ENCODE results near the gene MICAL3.

MICAL3 gene

DNA sequence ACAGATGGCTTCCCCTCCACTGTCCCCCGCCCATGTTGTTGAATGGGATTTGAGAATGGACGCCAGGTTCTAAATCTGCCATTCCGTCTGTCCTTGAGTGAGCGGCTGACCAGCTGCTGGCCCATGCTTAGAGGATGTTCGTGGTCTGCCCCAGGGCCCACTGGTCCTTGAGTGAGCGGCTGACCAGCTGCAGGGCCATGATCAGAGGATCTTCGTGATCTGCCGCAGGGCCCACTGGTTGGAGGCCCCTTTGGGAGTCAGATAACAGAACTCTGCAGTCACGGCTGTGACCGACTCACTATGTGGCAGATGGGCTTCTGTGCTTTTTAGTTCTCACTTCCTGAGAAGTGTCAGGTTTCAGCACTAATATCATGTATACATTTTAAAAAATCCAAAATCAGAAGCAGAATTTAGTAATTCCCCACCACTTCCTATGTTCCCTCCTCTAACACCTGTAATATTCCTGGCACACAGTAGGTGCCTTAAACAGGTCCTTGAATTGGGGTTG, 54.1 kb downstream of the MICAL3 start:
- DNase-seq: no peak

DNA sequence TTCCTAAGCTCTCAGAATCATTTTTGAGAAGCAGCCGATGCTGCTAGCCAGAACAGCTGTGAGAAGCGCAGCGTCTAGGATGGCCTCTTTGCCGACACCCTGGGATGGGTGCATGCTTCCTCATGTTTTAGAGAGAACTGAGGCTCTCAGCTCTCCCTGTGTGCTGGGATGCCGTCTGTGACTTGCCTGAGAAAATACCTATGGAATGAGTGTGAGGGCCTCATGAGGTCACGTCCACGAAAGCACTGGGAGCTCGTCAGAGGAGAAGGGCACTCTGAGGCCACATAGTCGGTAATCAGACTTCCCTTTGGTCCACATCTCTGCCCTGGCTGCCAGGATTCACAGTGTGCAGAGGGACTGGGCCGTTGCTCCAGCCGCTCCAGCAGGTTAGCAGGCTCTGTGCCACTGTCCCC, 54.7 kb downstream of the MICAL3 start:
- no peak for DNase-seq

GRCh38 chr22:17968126-17968525, 56.2 kb downstream of the MICAL3 start:
- DNase-seq: no peak

DNA sequence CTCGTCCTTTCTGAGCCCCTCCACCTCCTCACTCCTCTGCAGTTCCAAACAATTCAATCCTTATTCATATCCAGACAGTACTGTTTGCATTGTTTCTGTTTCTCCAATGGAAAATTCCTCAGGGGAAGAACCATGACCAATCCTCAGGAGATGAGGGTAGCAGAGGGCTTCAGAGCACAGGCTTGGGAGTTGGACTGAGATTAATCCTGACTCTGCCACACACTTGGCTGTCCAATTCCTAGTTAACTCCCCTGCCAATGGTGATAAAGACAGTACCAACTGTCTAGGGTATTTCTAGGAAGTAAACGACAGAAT, 58.0 kb downstream of the MICAL3 start:
- DNase-seq: no peak

- no peak for DNase-seq
These were observed 58.6 kb downstream of the MICAL3 start for GRCh38 chr22:17965538-17966402.

- DNase-seq: peak; percentile 5
These were observed 59.7 kb downstream of the MICAL3 start for GRCh38 chr22:17964643-17965042.

DNA sequence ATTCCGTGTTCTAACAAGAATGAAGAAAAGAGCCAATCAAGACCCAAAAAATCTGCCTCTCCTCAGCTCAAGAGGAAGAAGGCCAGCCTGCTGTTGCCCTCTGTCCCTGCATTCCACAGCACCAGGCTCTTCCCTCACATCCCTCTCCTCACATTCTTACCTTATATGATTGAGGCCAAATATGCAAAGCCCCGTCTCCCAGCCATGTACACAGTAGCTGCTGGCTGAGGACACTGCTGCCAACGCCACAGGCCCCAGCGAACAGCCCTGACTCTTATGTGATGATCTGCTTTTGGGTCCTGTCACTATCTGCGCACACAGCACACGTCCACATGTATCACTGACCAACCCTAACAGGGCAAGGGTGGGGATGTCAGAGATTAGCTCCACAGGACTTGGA, 60.2 kb downstream of the MICAL3 start:
- DNase-seq: no peak

DNA sequence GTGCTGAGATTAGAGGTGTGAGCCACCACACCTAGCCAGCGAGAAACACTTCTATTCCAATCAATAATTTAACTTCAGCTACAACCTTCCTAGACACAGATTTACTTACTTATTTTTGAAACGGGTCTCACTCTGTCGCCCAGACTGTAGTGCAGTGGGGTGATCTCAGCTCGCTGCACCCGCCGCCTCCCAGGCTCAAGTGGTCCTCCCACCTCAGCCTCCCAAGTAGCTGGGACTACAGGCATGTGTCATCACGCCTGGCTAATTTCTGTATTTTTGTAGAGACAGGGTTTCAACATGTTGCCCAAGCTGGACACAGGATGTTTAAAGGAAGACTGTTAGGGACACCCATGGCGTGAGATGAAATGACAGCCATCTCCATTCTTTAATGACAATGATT, 61.3 kb downstream of the MICAL3 start:
- no peak for DNase-seq

GRCh38 chr22:17962168-17962567, 62.2 kb downstream of the MICAL3 start:
- DNase-seq: no peak

GRCh38 chr22:17961446-17961729, 63.0 kb downstream of the MICAL3 start:
- DNase-seq: no peak

DNA sequence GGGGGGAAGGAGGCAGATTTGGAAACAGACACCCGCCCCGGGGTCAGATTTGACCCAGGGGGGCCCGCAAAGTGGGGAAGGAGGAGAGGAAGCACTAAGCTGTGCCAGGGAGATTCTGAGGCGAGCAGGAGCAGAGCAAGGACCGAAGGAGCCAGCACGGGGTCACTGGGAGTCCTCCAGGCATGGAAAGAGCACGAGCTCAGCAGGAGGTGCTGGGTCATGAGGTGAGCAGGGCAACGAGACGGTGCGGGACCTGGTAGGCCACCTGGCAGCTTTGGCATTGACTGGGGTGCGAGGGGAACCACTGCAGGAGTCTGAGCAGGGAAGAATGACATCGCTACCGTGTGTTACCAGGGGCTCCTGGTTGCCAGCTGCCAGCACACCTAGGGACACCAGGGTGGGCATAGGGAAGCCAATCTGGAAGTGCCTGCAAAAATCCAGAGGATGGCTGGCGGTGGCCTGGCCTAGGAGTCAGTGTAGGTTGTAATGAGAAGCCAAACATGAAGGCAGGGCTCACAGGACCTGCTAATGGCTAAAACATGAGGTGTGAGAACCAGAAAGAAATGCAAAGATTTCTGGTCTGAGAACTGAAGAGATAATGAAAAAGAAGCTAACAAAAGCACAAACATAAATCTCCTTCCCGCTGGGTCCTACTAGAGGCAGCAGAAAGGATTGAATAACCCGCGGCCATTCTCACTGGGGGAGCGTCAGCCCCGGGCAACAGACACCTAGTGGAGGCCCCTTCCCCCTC, 63.5 kb downstream of the MICAL3 start:
- no peak for DNase-seq

DNA sequence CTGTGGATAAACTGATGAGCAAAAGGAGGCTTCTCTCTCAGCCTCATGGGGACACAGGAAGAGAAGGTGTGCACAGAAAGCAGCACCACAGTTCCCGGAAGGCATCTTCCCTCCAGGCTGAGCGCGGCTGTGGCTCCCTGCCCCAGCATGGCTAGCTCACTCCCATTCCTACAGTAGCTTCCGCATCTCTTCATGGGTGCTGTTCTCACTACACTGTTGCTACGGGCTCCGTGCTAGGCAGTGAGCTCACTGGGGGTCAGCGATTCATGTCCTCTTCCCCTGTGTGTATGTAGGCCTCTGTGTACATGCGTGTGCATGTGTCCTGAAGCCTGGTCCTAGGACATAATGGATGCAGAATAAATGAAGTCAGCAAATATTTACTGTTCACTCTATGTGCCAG, 64.3 kb downstream of the MICAL3 start:
- no peak for DNase-seq

DNA sequence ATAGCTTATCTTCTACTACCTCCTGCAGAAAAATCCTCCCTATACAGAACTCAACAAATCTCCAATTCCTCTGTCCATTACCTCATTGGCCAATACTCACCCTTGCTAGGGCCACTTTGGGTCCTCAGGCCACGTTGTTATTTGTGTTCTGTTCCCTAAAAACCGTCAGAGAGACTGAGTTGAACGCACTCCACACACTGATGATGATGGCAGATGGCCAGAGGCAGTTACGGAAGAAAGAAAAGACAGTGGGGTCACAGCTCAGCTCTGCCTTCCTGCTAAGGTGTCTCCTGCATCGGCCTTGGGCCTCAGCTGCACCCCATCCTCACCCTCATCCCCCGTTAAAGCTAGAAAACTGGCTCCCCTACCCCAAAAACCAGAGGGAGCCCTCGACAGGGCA, 66.2 kb downstream of the MICAL3 start:
- no peak for DNase-seq

DNA sequence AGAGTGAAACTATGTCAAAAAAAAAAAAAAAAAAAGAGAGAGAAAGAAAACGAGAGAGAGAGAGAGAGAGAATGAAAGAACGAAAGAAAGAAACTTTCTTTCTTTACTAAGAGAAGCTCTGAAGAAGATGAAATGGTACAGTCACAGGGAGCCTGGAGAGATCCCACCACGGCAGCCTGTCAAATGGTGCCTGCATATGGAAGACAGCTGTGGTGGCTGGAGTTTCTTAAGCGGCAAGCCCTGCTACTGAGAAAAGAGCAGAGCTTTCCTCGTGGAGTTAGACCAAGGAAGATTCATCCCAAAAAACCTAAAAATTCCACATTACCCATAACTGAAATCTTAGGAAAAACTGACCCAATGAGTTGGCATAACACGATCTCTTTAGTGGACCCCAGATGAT, 66.7 kb downstream of the MICAL3 start:
- no peak for DNase-seq

DNA sequence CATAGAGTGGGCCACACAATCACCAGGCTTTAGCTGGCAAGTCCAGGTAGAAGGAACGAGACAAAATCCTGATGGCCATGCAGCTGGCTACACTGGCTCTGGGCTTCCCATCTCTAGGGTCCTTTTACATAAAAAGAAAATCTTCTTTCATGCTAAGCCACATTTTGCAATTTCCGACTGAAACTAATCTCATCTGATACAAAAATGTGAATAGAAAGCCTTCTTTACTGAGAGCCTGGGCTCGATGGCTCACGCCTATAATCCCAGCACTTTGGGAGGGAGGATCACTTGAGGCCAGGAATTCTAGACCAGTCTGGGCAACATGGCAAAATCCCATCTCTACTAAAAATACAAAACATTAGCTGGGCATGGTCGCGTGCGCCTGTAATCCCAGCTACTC, 67.2 kb downstream of the MICAL3 start:
- DNase-seq: no peak

DNA sequence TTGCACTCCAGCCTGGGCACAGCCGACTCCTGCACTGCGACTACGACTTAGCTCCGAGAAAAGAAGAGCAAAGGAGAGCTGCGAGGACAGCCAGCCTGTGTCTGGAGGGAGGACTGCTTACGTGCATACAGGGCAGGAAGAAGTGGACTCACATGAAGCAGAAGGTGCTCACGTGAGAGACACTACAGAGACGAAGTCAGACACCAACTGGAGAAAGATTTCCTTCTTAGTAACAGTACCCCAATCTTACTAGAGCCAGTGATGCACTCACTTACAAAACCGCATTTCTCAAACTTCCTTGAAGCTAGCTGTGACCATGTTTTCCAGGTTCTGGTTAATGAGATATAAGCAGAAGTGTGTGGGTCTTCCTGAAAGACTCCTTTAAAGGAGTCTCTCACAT, 67.7 kb downstream of the MICAL3 start:
- DNase-seq: no peak

GRCh38 chr22:17955590-17956379, 68.6 kb downstream of the MICAL3 start:
- DNase-seq: no peak

- DNase-seq: no peak
These were observed 69.3 kb downstream of the MICAL3 start for GRCh38 chr22:17954860-17955587.

- no peak for DNase-seq
These were observed 70.0 kb downstream of the MICAL3 start for GRCh38 chr22:17954200-17954859.

DNA sequence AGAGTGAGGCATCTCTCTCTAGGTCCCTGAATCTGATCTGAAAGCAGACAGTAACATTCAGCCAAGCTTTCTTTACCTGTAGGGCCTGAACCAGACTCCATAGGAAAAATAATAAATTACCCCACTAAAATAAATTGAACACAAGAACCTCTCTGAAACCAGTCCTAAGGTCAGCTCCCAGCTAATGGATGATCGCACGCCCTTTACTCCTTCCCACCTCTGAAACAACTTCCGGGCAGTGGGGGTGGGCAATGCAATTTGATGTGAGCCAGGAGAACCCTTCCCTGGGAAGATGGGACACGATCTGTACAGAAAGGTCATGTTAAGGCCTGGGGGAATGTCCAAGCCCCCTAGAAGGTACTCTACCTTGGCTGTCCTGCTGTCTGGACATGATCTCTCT, 71.2 kb downstream of the MICAL3 start:
- DNase-seq: no peak

DNA sequence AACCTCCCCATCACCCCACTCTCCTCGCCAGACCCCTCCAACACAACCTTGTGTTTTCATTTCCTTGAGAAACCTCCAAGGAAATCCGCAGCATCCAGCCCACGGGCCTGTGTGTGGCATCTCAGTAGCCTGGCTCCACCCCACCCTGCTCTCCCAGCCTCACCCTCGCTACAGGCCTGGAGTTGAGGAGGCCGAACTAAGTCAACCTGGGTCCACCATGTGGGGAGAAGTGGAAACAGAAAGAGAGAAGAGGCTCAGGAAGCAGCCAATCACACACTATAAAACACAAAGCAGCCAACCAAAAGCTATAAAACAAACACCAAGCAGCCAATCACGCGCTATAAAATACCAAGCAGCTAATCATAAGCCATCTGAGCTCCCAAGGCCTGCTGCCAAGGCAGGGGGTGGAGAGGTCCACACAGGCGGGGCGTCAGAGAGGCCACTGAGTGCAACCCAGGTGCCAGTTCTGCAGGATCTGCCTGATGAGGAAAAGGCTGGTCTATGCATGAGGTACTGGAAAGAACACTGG, 72.0 kb downstream of the MICAL3 start:
- DNase-seq: no peak

- no peak for DNase-seq
These were observed 73.0 kb downstream of the MICAL3 start for GRCh38 chr22:17951315-17951714.
